ENCODE measurements around the gene NEMF.
"Not testable (repeated sequence)": the region's sequence is repeated elsewhere in the genome, so short reads cannot be mapped to it uniquely, and the experiment has no call there.

NEMF gene

DNA sequence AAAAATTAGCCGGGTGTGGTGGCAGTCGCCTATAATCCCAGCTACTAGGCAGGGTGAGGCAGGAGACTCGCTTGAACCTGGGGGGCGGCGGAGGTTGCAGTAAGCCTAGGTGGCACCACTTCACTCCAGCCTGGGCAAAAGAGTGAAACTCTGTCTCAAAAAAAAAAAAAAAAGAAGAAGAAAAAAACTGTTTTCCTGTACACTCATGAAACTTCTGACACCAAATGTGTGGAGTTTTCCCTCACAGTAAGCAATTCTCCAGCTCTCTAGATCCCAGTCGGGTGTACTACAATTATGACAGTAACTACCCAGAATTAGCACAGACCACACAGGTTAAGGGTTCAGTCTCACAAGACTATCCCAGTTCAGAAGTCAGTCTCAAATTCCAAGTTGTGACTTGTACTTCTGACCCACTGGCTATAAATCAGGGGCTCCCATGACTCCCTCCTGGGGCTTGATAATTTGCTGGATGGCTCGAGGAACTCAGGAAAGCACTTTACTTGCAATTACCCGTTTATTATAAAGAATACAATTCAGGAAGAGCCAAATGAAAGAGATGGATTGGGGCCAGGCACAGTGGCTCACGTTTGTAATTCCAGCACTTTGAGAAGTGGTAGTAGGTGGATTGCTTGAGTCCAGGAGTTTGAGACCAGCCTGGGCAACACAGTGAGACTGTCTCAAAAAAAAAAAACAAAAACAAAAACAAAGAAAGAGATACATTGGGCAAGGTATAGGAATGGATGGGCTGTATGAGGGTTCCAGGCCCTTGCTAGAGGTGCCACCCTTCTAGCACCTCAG, 27.9 kb upstream of the NEMF start:
- no peak for DNase-seq (ENCODE audit: insufficient read length, low spot score)
- FAIRE-seq: no peak

DNA sequence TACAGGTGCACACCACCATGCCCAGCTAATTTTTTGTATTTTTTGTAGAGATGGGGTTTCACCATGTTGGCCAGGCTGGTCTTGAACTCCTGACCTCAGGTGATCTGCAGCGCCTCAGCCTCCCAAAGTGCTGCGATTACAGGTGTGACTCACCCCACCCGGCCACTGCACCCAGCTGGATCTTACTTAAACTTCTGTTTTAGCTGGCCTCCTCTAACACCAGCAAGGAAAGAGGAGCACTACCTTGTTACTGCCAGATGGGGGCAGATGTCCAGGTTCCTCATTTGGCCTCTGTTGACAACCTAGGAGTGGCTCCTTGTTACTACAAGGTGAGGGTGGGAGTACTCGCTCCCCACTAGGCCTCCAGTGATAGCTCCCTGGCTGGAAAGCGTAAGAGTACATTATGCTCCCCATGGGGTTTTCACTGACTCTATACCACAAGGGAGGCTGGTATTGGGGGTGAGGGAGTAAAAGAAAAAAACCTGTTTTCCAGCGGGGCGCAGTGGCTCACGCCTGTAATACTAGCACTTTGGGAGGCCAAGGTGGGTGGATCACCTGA, 27.1 kb upstream of the NEMF start:
- peak; percentile 89 for FAIRE-seq
- peak; percentile 48 for DNase-seq (ENCODE audit: insufficient read length, low spot score)

DNA sequence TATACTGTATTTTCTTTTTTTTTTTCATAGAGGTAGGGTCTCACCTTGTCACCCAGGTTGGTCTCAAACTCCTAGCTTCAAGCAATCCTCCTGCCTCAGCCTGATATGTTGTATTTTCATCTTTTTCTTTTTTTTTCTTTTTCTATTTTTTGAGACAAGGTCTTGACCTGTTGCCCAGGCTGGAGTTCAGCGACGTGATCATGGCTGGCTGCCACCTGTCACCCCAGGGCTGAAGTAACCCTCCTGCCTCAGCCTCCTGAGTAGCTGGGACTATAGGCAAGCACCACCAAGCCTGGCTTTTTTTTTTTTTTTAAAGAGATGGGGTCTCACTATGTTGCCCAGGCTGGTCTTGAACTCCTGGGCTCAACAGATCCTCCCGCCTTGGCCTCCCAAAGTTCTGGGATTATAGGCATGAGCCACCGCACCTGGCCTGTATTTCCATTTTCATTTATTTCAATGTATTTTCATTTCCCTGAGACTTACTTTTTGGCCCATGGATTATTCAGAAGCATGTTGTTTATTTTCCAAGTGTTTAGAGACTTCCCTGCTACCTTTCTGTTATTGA, 24.1 kb upstream of the NEMF start:
- FAIRE-seq (no peak), DNase-seq (ENCODE audit: insufficient read length, low spot score) (no peak)

DNA sequence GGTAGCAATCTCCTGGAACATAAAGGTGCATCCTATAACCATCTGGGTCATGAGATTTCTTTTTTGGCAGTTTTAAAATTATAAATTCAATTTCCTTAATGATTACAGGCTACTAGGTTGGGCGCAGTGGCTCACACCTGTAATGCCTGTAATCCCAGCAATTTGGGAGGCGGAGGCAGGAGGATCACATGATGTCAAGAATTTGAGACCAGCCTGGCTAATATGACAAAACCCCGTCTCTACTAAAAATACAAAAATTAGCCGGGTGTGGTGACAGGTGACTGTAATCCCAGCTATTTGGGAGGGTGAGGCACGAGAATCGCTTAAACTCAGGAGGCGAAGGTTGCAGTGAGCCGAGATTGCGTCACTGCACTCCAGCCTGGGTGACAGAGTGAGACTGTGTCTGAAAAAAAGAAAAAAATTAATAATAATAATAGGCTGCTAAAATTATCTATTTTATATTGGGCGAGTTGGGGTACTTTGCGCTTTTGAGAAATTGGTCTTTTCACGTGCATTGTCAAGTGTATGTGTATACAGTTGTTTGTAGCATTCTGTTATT, 23.1 kb upstream of the NEMF start:
- DNase-seq (ENCODE audit: insufficient read length, low spot score) (no peak), FAIRE-seq (no peak)

DNA sequence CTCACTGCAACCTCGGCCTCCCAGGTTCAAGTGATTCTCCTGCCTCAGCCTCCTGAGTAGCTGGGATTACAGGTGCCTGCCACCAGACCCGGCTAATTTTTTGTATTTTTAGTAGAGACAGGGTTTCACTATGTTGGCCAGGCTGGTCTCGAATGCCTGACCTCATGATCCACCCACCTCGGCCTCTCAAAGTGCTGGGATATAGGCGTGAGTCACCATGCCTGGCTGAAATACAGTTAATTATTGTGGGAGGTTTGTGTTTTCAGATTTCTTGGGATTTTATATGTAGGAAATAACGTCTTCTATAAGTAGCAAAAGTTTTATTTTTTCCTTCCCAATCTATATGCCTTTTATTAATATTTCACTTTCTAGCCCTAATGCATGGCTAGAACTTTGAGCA, 21.0 kb upstream of the NEMF start:
- not testable (repeated sequence) for FAIRE-seq

DNA sequence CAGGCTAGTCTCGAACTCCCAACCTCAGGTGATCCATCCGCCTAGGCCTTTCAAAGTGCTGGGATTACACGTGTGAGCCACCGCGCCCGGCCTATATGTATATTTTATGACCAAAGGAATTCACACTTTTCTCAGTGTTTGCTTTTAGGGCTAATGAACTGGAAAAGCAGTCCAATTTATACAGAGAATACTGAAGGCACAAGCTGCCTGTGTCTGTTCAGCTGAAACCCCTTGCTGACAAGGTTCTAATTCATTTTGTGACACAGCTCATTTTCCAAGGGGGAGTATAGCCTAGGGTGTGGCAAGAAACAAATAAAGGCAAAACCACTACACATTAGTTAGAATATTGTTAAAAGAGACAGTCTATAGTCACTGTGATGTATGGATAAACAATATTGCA, 18.3 kb upstream of the NEMF start:
- DNase-seq (ENCODE audit: insufficient read length, low spot score): no peak
- no peak for FAIRE-seq

More for the DNA sequence above, 21.0 kb upstream of the NEMF start:
- not testable (repeated sequence) for DNase-seq (ENCODE audit: insufficient read length, low spot score)

DNA sequence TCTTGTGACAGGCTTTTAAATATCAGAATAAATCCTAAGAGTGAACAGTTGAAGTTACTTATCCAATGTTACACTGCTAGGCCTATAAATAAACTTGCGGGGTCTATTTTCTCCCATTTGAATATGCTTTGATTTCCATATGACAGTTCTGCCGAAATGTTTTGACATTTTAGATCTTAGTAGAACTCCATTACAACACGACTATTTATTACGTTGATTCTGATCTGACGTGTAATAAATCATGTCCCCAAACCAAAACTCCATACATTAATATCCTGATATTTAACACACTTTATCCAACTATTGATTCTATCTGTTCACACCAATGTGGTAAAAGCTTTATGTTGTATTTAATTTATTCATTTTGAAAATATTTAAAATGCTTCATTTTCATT, 16.1 kb upstream of the NEMF start:
- no peak for FAIRE-seq
- no peak for DNase-seq (ENCODE audit: insufficient read length, low spot score)

DNA sequence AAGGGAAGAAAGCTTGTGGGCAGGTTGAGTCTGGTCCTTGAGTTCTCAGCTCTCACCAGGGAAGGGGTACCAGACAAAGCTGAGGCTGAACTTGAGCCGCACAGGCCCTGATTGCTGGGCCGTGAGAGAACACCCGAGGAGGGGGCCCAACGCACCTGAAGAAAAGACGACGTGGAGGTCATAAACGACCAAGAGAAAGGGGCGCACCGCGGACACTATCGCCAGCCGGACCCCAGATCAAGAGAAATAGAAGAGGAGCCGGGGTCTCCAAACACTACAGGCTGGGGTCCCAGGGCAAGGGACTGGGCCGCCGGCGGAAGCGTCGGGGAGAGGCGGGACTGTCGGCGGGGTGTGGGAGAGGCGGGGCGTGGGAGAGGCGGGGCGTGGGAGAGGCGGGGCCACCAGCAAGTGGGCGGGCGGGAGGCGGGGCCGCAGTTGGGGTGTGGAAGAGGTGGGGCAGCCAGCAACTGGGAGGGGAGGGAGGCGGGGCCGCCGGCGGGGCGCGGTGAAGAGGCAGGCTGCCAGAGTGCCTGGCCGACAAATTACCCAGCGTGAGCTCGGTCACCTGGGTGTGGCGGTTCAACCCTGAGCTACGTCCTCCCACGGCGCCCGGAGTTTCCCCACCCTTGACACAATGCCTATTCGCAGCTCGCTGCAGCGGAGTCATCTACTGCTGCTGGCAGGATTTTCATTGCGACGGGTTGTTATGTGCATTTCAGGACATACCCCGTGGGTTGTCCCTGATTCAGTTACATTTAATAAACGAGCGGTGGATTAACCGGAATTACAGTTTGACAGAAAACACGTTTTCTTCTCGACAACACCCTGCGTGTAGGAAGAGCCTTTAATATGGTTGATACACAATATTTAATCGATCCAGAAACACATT, 15.5 kb upstream of the NEMF start:
- DNase-seq (ENCODE audit: insufficient read length, low spot score): peak; percentile 70
- FAIRE-seq: peak; percentile 91

DNA sequence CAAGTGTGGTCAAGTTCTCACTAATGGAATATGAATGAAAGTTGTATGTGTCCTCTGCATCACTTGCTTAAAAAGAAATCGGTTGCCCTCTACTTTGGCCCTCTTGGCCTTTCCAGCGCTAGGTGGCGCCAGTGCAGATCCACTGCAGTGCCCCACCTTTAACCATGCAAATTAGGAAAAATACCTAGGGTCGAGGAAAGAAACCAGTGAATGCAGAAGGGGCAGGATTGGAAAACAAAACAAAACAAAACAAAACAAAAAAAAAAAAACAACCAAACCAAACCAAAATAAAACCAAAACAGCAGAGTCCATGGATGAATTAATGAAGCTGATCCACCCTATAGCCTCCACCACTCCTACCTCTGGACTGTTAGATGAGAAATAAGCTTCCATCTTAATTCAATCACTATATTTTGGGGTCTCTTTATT, 12.9 kb upstream of the NEMF start:
- peak; percentile 82 for FAIRE-seq
- DNase-seq (ENCODE audit: insufficient read length, low spot score): no peak

DNA sequence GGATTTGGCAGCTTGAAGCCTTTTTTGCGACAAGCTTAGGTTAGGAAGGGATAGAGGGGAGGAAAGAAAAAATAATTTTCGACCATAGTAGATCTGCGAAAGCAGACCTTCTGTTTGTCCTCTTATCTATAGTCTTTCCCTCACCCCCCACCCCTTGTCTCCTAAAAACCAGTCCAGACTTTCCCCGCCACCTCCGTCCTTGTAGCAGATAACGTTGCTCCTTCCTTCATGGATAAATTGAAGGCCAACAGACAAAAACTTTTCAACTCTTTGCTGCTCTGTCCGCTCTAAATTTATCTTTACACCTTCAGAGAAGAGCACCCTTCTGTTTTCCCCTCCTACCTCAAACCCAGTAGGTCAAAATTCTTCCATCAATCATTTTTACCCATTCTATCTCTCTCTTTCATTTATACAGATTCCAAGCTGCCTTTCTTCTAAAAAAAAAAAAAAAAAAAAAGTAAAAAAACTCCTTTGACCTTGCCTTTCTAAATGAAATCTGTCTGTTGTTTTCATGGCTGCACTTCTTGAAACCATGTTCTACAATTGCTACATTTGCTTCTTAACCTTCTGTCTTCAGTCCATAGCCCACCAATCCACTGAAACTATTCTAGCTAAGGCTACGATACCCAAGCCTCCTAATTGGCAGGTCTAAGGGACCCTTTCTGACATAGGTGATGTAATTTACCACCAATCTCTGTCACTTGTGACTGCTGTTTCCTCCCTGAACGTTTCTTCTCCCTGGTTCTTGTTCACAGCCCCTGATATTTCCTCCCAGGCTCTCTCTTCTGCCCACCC, 11.1 kb upstream of the NEMF start:
- DNase-seq (ENCODE audit: insufficient read length, low spot score): no peak
- no peak for FAIRE-seq

DNA sequence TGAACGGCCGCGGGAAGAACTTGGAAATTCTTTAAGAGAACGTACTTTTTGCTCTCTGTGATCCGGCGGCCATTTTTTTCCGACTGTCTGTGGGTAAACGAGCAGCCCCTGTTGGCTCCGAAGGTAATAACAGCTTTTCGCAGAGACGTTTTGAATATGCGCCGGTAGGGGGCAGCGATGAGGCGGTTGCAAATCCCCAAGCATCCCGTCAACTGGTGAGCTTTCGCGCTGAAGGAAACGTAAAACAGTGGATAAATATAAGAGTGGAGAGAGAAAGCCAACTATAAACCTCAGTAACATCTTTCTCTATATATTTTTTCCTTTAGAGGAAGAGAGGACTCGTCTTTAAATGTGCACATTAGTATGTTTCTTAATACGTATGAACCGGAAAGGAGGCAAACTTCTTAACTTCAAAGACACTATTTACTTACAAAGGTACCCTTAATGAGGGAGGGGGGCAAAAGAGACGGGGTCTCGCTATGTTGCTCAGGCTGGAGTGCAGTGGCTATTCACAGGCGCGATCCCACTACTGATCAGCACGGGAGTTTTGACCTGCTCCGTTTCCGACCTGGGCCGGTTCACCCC, 9.6 kb upstream of the NEMF start:
- peak; percentile 80 for FAIRE-seq
- no peak for DNase-seq (ENCODE audit: insufficient read length, low spot score)

DNA sequence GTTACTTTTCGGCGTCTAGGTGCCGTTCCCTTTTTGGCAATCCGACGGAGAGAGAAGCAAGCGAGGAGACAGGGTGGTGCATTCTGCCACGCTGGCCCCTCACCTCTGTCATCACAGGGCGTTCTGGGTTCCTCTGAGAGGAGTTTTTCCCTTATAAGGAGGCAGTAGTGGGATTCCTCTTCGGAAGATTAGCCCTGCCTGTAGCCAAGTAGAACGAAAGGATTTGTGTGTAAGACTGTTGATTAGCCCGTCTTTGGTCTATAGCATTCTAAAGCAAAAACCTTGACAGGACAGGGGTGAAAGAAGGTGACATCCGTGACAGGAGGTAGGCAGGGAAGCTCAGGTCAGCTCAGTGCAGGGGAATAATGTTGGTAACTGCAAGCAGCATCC, 9.1 kb upstream of the NEMF start:
- FAIRE-seq: no peak
- DNase-seq (ENCODE audit: insufficient read length, low spot score): no peak

DNA sequence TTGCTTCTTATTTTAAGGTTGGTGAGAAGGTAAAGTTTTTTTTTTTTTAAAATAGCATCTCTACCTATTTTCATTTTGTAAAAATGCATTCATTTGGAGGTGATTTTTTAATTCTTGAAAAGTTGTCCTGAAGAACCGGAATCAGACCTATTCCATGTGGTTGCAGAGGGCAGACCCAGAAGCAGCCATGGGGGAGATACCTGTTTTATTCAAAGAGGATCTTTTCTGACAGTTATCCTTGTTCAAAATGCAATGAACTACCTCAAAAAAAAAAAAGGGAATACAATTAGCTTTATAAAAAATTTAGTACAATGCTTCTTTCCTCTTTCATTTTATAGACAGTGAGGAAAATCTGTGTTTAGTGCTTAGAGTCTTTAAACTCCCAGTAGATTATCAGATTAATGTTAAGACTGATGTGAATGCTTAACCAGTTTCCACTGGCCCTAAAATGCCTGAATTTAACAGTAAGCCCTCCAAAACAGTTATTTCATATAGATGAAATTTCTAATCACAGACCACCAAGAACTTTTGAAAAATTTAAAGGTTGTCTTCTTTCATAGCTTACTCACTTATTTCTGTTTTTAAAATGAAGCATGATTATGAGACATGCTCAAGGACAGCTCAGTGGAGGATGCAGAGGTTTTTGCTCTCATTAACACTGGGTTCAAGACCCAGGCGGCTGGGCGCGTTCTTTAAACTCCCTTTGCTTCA, 8.6 kb upstream of the NEMF start:
- FAIRE-seq (no peak), DNase-seq (ENCODE audit: insufficient read length, low spot score) (no peak)

DNA sequence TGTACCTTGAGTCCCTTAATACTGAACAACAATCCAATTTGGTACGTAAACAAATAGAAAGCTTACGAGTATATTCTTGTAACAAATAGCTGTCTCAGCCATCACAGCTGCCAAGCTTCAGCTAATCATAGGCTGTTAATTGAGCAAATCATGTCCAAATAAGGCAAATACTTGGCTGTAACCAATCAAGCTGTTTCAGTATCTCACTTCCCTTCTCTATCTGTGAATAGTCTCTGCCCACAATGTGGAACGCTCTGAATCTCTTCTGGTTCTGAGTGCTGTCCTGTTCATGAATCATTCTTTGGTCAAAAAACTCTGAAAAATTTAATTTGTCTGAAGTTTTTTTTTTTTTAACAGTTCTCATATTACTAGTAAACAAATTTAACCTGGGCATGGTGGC, 5.8 kb upstream of the NEMF start:
- DNase-seq (ENCODE audit: insufficient read length, low spot score) (no peak), FAIRE-seq (no peak)

DNA sequence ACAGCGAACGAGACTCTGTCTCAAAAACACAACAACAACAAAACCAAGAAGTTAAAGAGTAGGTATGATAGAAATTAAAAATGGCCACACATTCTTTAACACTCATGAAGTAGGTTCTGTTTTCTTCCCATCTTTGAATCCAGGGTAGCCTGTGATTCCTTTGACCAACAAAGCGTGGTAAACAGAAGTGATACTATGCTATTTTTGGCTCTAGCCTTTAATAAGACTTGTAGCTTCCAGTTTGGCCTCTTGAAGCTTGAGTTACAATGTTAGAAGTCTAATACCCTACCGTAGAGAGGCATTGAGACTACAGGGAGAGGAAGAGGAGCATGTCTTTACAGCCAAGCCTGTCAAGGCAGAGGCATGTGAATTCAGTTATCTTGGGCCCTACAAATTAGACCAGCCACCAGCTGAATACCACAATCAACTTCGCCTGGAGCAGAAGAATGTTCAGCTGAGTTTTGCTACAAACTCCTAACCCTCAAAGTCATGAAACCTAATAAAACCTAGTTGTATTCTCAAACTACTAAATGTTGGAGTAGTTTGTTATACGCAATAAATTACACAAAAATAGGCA, 4.9 kb upstream of the NEMF start:
- DNase-seq (ENCODE audit: insufficient read length, low spot score) (no peak), FAIRE-seq (no peak)

DNA sequence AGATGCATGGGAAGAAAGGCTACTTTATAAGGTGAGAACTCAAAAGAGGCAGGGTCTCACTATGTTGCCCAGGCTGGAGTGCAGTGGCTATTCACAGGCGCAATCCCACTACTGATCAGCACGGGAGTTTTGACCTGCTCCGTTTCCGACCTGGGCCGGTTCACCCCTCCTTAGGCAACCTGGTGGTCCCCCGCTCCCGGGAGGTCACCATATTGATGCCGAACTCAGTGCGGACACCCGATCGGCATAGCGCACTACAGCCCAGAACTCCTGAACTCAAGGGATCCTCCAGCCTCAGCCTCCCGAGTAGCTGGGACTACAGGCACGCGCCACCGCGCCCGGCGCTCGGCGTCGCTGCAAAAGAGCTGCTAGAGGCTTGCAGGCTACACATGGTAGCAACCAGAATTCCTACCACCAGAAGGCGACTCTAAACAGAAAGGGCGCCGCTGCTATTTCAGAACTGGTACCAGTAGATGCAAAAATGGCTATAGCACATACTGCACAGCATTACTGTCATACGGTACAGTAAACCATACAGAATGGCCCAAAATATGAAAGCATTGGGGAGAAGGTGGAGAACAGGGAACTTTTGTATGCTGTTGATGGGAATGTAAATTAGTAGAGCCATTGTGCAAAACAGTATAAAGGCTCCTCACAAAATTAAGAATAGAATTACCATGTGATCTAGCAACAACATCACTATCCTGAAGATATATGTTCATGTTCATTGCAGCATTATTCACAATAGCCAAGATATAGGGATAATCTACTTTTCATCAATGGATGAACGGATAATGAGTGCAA, 1.2 kb upstream of the NEMF start:
- DNase-seq (ENCODE audit: insufficient read length, low spot score): no peak
- no peak for FAIRE-seq

DNA sequence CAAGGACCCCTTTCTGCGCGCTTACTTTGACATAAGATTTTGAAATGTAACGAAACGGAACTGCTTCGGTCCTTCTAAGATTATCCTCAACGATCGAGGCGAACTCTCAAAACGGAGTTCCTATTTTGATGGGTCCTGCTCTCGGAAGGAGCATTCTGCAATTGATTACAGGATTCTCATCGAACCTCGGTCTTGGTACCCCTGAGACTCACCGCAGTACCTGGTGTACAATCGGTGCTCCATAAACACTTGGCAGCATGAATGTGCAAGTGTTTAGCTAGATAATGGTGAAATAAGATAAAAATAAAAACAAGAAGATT, 530 bp upstream of the NEMF start:
- DNase-seq (ENCODE audit: insufficient read length, low spot score) (no peak), FAIRE-seq (no peak)

DNA sequence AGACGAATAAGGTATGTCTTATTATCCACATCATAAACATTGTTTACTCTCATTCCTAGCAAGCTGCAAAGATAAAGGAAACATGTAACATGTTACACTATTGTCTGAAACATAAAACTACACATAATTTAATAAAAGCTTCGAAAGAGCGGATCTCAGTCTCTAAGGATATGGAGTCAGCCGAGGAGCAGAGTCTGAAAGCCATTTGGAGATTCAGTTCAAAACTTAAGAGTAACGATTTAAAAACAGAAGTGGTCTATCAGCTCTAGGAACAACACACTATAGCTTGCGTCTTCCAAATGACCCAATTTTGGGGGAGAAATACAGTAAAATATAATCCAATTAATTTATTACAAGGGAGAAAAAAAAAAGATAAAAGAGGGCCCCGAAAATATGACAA, 775 bp downstream of the NEMF start:
- DNase-seq (ENCODE audit: insufficient read length, low spot score) (no peak), FAIRE-seq (no peak)

All from GM19239 (cell line).